GM18858 (cell line): ENCODE measurements around the gene FBXW12.
"Not testable (repeated sequence)": the region's sequence is repeated elsewhere in the genome, so short reads cannot be mapped to it uniquely, and the experiment has no call there.

ENCODE experiments used
- ATAC-seq: cut with Tn5 transposase; IDR thresholded peaks from one replicate; pipeline ENCODE4 v1.9.1; 2021; ENCODE audit not compliant: unreplicated experiment

Gene FBXW12, protein sequence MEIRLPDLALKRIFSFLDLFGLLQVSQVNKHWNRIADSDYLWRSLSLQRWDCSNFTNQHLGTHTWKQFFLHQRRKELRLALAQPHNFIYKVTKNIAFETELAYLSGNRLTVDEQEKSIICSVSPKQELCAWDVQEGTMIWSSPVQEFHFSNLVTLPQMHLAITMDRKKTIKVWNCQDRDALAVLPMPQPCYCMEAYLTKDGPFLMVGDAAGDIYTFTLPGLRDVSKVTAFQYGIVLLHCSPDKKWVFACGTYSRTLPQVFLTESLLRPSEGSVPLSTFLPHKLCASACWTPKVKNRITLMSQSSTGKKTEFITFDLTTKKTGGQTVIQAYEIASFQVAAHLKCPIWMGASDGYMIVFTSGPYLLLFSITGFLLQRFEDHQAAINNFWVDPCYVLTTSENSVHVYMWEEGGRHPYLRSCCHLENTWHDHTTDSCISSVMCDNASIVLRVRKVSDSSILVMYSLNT

DNA sequence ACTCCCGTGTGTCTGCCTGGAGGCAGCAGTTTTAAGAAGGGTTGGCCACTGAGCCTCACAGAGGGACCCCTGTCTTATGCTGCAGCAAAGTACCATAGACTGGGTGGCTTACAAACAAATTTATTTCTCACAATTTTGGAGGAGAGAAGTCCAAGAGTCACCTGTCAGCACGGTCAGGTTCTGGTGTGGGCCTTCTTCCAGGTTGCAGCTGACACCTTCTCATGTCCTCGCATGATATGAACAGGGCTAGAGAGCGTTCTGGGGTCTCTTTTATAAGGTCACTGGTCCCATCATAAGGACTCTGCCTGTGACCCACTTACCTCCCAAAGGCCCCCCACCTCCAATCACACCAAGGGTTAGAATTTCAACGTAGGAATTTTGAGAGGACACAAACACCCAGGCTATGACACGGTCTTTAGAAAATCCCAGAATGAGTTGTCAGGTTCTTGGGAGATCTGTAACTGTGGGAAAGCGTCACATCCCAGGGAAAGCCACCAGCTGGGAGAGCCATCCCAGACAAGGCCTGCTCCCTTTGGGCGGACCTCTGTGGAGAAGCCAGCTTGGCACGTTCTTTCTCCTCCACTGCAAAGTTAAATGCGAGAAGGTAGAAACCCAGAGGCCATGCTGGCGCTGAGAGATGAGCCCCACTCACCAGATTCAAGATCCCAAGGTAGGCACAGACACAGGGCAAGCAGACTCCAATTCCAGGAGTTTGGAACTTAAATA, at the start of gene FBXW12:
Gene FBXW12 (plus strand): TSS at position 569 of the 726 bp plus-strand sequence. CDS start 549 bp downstream, outside the sequence.
- no peak for ATAC-seq

DNA sequence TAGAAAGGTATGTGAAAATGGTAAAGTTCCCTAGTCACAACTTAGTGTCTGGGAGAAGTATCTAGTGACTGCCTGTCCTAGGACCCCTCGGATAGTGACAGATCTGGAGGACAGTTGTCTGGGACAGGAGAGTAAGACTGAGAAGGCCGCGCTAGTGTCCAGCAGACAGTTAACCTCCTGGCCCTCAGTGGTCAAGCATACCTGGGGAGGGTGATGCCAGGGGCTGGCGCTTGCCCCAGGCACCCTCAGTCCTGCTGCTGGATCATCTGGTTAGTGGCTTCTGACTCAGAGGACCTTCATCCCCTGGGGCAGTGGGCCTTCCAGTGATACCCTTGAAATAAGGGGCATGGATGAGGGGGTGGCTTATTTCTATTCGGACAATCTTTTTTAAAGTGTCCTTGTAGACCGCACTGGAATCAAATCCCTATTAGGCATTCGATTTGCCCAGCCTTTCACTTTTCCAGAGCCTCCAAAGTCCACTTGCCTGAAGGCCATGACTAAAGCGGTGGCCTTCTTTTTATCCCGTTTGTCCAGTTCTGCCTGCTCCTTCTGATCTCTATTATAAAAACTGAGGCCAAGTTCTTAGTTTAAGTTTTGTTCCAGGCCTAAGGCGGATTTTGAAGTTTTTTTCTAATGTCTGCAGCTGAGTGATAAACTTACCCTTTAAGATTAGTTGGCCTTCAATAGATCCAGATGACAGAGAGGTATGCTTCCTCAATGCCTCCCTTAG, 40.1 kb upstream of the FBXW12 start:
- not testable (repeated sequence) for ATAC-seq

DNA sequence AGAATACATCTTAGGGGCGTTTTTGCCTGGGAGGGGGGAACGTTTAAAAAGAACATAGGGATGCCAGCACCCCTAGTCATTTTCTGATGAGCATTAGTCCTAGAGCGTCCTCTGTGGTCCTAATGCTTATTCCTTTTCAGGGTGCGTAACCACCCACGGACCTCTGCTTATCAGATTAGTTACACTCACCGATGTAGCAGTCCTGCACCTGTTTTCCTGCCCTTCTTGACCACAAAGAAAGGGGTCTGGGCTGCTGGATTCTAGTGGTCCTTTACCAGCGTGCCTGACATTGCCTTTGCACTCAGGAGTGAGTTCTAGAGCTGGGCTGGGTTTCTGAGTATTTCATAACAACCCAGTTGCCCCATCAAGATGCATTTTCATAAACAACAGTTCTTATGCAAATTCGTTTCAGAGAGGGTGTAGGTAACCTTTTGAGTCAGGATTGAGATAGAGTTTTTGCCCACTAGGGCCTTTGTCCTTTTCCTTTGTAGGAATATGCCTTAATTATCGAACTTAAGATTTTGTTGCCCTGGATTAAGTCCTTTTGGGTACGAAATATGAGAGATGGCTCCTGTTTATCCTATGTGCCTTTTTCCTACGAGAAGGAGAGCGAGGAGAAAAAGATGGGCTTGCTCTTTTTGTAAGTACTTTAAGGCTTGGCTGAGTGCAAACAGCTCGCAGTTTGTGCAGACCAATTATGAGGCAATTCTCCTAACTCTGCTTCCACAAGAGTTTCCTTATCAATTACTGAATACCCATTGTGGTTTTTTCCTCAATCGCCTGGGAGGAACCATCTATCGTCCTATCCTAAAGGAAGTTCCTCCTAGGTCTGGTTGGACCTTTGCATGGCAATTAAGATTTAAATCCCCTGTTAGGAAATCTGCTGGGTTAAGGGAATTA, 38.4 kb upstream of the FBXW12 start, which contains the start of gene SPINK8:
Gene SPINK8 (minus strand): TSS at position 316 of the 900 bp plus-strand sequence. CDS start 5,320 bp downstream, outside the sequence.
- ATAC-seq, result not testable (repeated sequence)

DNA sequence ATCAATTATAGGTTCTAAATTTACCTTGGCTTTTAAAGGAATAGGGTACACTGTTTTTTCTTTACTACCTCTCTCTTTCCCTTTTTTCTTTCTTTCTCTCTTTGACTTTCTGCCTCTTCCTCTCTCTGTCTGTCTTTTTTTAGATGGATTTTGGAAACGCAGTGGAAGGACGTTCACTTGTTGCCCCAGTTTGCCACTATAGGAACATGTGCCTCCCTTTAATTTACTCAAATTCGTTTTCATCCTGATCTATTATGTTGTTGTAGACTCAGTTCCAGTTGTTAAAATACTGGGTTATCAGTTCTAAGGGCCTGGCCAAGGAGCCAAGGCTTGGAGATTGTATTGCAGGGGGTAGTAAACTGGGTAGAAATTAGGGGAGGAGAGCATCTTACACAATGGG, 37.4 kb upstream of the FBXW12 start:
- ATAC-seq, result no peak

DNA sequence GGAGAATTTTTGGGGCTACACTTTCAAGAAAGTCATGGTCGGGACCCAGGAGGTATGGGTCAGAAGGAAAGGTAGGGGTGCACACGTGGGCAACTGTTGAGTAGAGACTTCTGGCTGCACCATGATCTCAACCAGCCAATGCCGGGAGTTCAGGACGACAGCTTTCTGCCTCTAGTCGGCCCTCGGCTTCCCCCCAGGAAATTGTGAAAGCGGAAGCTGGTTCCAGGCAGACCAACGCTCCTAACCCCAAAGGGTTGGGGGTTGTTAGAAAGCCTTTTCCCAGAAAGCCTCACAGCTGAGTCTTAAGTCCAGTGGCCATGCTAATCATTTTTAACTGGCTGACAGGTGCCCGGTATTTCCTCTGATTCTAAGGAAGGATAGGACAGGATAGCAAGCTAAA, 36.7 kb upstream of the FBXW12 start:
- not testable (repeated sequence) for ATAC-seq

DNA sequence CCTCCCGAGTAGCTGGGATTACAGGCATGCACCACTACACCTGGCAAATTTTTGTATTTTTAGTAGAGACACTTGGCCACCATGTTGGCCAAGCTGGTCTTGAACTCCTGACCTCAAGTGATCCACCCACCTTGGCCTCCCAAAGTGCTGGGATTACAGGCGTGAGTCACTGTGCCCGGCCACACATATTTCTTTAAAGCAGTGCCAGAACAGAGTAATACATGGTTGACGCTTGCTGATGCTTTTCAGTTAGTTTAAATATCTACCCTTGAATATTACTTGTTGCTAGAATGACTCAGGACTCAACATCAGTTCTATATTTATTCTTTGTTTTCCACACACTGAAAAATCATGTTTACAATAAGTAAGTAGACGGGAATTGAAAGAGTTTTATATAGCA, 34.5 kb upstream of the FBXW12 start:
- not testable (repeated sequence) for ATAC-seq

DNA sequence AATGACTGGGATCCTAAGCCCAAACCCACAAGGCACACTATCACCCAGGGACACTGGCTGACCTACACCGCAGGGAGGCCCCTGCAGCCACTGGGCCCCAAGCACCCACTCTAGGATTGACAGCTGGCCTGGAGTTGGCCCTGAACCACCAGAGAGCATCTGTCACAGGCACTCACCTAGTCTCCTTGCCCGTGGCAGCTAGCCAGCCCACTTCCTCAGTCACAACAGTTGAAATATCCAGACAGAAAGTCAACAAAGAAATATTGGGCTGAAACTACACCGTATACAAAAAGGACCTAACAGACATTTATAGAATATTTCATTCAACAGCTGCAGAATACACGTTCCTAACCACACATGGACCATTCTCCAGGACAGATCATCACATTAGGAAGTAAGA, 33.4 kb upstream of the FBXW12 start:
- ATAC-seq, result no peak

DNA sequence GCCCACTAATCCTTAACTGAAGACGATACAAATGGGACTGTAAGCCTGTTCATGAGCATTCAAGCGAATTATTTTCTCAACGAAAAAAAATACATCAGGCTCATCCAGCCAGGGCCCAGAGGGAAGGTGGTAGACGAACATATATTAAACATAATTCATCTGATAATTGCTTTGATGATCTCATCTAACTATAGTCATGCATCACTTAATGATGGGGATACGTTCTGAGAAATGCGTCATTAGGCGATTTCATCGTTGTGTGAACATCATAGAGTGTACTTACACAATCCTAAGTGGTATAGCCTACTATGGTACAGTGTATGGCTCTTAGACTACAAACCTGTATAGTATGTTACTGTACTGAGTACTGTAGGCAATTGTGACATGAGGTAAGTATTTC, 28.6 kb upstream of the FBXW12 start:
- ATAC-seq, result no peak

DNA sequence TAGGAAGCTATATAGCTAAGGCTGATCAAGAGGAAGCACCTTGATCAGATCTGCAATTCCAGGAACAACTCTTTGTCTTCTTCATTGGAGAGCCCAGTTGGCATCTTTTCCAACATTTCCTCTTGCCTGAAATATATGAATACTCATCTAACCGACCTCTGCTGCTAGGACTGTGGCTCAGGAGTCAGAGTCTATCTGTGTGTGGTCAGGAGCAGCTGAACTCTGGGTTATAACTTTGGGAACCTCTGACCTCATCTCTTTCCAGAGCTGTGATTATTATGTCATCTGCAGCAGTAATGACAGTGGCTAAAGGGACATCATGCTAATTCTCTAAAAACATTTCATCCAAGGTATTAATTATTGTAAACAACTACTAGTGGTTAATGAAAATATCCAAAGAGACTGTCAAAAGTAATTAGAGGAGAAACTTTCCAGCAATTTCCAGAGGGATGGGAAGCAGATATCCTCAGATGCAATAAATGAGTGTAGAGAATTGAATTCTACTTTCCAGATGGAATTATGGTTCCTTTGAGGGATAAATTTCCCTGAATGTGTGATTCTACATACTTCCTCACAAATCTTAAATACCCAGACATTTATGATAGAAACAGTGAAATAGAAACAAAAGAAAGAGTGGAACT, 27.0 kb upstream of the FBXW12 start:
- no peak for ATAC-seq

DNA sequence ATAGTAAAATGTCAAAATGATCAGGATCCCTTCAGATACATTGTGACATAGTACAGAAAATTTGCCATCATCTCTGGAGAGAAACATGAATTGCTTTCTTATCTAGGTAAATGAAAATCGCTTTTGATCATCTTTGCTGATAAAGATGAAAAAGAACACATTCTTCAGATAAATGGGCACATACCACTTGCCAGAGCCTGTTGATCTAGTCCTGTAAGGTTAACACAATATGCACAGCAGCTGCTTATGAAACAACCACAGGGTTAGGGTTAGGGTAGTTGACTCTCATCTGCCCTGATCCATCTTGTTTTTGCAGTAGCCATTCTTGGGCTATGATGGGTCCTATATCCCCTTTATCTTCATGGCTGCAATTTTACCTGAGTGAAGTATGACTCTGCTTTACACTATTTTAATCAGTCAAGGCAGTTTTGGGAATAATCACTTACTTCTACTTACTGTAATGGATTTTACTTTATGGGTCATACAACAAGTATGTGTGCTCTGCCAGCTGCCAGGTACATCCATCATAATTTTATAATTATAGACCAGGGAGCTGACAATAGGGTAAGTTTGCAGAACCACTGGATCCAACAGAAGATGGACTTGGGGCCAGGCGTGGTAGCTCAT, 26.0 kb upstream of the FBXW12 start:
- ATAC-seq, result no peak

DNA sequence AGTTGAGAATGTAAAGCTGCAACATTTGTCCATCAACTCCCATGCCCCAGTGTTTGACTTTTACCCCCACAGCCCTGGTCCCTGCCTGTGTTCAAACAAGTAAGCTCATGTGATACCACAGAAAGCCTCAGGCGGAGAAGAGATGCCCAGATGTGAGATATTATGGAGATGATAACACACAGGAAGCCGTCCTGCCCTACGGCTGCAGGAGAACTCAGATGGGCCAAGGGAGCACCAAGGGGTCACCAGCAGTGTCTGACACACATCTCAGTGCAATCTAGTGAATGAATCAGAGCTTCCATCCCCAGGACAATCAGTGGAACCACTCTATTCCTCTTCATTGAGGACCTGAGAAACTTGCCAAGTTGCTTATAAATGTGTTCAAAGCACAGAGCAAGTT, 24.5 kb upstream of the FBXW12 start:
- ATAC-seq, result no peak

DNA sequence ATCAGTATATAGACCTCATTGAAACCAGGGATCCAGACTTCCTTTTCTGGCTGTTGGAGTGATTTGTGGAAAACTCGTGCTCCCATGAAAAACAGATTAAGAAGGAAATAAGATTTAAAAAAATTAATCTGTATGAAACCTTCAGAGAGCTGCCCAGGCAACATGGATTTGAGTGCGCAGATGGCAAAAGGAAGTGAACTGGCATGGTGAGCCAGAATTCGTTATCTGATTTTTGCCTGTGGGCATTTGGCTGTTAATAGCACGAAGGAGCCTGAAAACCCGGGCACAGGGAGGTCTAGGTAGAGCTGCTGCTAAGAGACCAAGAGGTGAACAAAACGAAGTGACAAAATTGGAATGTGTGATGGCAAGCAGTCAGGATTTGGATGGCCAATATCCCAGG, 19.5 kb upstream of the FBXW12 start:
- no peak for ATAC-seq

DNA sequence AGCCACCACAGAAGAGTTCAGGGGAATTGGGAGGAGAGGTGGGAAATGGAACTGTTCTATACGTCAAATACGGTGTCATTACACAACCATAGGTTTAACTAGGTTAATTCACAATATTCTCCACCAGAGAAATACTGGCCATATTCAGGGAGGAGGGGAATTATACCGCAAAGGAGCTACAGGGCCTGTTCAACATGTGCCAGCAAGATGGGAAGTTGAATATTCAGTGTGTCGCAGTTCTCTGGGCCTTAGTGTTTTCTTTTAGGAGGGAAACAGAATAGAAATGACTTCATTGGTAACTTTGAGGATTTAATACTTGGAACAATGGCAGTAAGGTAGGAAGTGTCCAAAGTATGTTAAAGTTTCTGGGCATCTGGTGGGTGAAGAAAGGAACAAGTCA, 18.0 kb upstream of the FBXW12 start:
- no peak for ATAC-seq

DNA sequence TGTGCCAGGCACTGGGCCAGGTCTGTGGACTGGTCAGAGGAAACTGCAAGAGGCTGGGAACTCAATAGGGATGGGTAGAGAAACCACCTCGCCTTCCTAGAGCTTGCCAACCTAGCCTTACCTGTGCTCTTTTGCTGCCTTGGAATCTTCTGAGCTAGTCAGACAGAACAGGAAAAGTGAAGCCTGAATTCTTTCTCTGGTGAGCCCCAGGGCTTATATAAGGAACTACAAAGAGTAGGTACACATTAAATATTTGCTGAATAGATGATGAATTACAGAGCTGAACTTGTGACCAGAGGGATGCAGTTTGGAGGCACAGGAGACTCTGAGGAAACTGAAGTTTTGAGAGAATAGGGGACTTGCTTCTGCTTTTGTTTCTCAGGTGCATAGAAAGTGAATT, 15.6 kb upstream of the FBXW12 start:
- no peak for ATAC-seq

DNA sequence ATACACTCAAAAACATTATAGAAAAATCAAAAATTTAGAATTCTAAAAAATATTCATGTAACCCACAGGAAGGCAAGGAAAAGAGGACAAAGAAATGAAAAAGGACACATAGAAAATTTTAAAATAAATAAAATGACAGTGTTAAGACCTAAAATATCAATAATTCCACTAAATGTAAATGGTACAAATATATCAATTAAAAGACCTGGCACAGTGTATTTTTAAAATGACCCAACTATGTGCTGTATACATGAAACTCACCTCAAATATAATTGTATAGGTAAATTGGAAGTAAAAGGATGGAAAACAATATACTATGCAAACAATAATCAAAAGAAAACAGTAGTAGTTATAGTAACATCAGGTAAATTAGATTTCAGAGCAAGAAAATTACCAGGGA, 10.1 kb upstream of the FBXW12 start:
- no peak for ATAC-seq

DNA sequence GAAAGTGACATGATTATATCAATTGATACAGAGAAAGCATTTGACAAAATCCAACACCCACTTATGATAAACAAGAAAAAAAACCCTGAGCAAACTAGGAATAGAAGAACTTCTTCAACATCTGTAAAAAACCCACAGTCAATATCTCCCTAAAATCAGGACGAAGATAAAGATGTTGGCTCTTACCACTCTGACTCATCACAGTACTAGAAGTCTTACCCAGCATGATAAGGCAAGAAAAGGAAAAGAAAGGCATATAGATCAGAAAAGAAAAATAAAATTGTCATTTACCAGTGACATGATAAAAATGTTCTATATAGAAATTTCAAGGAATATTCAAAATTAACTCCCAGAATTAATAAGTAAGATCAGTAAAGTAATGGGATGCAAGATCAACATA, 7.2 kb upstream of the FBXW12 start:
- no peak for ATAC-seq

DNA sequence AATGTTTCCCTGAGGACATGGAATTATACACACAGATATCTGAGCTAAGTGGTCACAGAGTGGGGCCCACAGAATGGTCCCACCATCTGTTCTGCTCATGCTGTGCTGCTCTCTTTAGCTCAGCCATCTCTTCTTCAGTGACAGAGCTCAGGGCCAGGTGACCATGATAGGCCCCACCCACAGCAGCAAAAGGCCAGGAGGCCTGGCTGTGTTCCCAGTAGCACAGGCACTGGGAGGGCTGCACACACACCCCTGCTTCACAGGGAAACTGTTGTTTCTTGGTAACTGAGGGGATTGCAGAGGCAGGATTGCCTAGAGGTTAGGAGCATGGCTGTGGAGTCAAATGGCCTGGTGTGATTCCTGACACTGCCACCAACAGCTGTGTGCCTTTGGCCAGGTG, 4.8 kb upstream of the FBXW12 start:
- no peak for ATAC-seq

DNA sequence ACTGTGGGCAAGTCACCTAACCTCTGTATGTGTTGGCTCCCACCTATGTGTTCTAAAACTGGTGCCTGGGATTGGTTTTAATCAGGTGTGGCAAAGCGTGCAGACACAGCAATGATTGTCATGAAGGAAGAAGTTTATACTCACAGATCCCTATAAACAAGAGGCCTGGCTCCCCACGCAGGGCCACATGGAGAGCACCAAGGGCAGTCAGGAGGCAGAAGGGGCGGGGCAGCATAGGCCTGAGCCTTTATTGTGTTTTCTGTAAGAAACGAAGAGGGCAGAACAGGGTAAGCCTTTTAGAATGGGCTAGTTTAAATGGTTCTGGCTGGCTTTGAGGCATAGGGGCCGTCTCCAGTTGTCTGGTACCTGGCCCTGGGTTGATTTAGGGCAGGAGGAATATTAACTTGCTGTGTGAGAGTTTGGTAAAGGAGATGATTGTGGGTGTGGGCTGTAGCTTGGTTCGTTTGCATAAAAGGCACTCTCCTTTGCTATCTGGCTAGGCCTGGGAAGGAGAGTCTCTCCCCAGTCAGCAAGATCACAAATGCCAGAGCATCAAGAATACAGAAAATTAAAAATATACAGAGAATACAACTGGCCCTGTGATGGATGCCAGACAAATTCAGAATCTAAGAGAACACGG, 2.2 kb upstream of the FBXW12 start:
- ATAC-seq, result no peak

DNA sequence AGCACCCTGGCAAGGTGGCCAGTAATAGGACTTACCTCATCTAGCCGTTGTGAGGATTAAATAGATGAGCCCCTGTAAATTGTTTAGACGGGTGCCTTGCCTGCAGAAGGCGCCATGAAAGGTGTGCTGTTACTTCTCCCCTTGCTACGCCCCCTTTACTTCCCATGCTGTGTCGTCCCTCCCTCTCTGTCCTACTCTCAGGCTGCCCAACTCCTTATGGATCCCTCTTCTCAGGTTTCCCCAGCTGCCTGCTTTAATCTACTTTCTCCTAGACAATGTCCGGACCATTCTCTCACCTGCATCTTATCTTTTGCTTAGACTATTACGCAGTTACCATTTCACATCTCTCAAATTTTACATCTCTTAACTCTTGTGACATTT, 1.7 kb upstream of the FBXW12 start:
- ATAC-seq, result no peak
